ENCODE results near the gene NCOA6. TPM values are rescaled to one million over a fixed set of nuclear protein-coding genes. Genes with fewer than 3 reads are reported as not detected.

NCOA6 gene
- total and polyA plus RNA-seq, 2 donors from 2014 or later, result 28.1 to 30.8 TPM

DNA sequence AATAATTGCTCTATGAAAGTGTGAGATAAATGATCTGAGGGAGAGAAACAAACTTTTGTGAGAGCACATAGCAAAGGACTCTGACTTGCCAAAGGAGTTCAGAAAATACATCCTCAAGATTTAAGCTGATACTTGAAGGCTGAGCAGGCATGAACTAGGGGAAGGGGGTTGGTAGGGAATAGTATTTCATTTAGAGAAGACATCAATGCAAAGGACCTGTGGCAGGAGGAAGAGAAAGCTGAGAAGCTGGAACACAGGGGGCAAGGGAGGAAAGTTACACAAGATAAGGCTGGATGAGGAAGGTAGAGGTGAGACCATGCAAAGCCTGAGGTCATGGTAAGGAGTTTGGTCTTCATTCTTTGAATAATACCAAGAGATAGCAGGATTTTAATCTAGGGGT is 50.6 kb downstream of the NCOA6 start:
- no peak for FAIRE-seq
- H3K4me1 ChIP-seq (ENCODE audit: control insufficient read depth in 2 of 3, insufficient read depth in 2 of 3, low read depth in 1 of 3, low read length in 3 of 3), result peaks cover 0 to 9% (median 0%) of the 10 kb centered on the region in 3 donors

DNA sequence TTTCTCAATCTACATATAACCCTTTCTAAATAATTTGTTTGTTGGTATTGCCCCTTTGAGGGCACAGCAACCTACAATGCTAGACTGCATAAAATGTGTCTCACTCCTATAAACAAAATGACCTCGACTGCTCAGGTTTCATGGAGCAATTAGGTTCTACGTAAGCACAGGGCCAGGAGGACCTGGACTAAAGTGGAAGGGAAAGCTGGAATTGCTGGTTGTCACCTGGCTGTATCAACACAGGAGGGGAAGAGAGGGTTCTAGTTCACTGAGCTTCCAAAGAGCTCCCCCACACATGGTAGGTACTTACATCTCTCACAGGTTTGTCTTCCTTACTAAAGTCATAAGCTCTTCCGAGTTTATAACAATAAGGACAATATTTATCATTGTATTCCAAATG is 51.0 kb downstream of the NCOA6 start:
- Histone ChIP-seq H3K27ac (ENCODE audit: low read depth in 2 of 2, low read length in 2 of 2) (no peak overlapping the region), H3K36me3 (ENCODE audit: control insufficient read depth in 2 of 3, insufficient read depth in 3 of 3, low read length in 3 of 3) (peaks cover 2 to 23% (median 7%) of the 10 kb centered on the region in 3 donors), H3K4me3 (ENCODE audit: low read length in 3 of 3) (no peak overlapping the region), H3K4me1 (ENCODE audit: control insufficient read depth in 2 of 3, insufficient read depth in 2 of 3, low read depth in 1 of 3, low read length in 3 of 3) (peaks cover 0 to 5% (median 0%) of the 10 kb centered on the region in 3 donors), H3K9me3 (ENCODE audit: control insufficient read depth in 2 of 3, insufficient read depth in 1 of 3, low read length in 3 of 3) (no peaks in the 10 kb centered on the region), H3K9ac (ENCODE audit: low read length in 3 of 3) (no peak overlapping the region), H3K27me3 (ENCODE audit: control insufficient read depth, insufficient read depth, low read length) (no peaks in the 10 kb centered on the region)
- DNase-seq (peak in 3 of 5 donors; percentile 13 to 43 (median 35)), FAIRE-seq (no peak)
- TF ChIP-seq, protein P1, sequence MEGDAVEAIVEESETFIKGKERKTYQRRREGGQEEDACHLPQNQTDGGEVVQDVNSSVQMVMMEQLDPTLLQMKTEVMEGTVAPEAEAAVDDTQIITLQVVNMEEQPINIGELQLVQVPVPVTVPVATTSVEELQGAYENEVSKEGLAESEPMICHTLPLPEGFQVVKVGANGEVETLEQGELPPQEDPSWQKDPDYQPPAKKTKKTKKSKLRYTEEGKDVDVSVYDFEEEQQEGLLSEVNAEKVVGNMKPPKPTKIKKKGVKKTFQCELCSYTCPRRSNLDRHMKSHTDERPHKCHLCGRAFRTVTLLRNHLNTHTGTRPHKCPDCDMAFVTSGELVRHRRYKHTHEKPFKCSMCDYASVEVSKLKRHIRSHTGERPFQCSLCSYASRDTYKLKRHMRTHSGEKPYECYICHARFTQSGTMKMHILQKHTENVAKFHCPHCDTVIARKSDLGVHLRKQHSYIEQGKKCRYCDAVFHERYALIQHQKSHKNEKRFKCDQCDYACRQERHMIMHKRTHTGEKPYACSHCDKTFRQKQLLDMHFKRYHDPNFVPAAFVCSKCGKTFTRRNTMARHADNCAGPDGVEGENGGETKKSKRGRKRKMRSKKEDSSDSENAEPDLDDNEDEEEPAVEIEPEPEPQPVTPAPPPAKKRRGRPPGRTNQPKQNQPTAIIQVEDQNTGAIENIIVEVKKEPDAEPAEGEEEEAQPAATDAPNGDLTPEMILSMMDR (IDR thresholded peaks at IDR 0.05; ENCODE audit: borderline replicate concordance, extremely low read depth, insufficient read depth), result no peak
- intact Hi-C loops (cut with DNase I), result no loop called here

More for the DNA sequence above, 50.6 kb downstream of the NCOA6 start:
- no peak for DNase-seq
- Histone ChIP-seq H3K9ac (ENCODE audit: low read length in 3 of 3) (no peak overlapping the region), H3K27me3 (ENCODE audit: control insufficient read depth, insufficient read depth, low read length) (no peaks in the 10 kb centered on the region), H3K36me3 (ENCODE audit: control insufficient read depth in 2 of 3, insufficient read depth in 3 of 3, low read length in 3 of 3) (peaks cover 2 to 23% (median 7%) of the 10 kb centered on the region in 3 donors), H3K9me3 (ENCODE audit: control insufficient read depth in 2 of 3, insufficient read depth in 1 of 3, low read length in 3 of 3) (no peaks in the 10 kb centered on the region), H3K4me3 (ENCODE audit: low read length in 3 of 3) (no peak overlapping the region), H3K27ac (ENCODE audit: low read depth in 2 of 2, low read length in 2 of 2) (no peak overlapping the region)
- TF ChIP-seq, protein P1 (IDR thresholded peaks at IDR 0.05; ENCODE audit: borderline replicate concordance, extremely low read depth, insufficient read depth), result no peak
- intact Hi-C loops (cut with DNase I), result no loop called here

DNA sequence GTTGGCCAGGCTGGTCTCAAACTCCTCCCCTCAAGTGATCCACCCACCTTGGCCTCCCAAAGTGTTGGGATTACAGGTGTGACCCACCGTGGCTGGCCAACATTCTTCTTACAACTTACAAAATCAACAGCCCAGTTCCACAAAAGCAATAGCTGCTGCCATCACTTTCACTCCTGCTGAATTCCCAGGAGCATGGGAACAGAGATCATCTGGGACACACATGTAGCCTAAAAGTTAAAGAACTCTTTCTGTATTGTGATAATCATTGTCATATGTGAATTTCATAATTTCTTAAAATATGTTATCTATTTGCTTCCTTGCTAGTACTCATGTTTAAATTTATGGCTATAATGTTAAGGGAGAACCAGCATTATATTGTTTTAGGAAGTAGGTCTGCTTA is 51.7 kb downstream of the NCOA6 start:
- TF ChIP-seq, protein P1 (IDR thresholded peaks at IDR 0.05; ENCODE audit: borderline replicate concordance, extremely low read depth, insufficient read depth), result no peak
- Histone ChIP-seq H3K4me1 (ENCODE audit: control insufficient read depth in 2 of 3, insufficient read depth in 2 of 3, low read depth in 1 of 3, low read length in 3 of 3) (peaks cover 0 to 5% (median 0%) of the 10 kb centered on the region in 3 donors), H3K27ac (ENCODE audit: low read depth in 2 of 2, low read length in 2 of 2) (no peak overlapping the region), H3K4me3 (ENCODE audit: low read length in 3 of 3) (no peak overlapping the region), H3K9ac (ENCODE audit: low read length in 3 of 3) (no peak overlapping the region), H3K36me3 (ENCODE audit: control insufficient read depth in 2 of 3, insufficient read depth in 3 of 3, low read length in 3 of 3) (peaks cover 2 to 25% (median 10%) of the 10 kb centered on the region in 3 donors), H3K9me3 (ENCODE audit: control insufficient read depth in 2 of 3, insufficient read depth in 1 of 3, low read length in 3 of 3) (no peaks in the 10 kb centered on the region), H3K27me3 (ENCODE audit: control insufficient read depth, insufficient read depth, low read length) (no peaks in the 10 kb centered on the region)
- FAIRE-seq (no peak), DNase-seq (no peak)
- intact Hi-C loops (cut with DNase I), result no loop called here

DNA sequence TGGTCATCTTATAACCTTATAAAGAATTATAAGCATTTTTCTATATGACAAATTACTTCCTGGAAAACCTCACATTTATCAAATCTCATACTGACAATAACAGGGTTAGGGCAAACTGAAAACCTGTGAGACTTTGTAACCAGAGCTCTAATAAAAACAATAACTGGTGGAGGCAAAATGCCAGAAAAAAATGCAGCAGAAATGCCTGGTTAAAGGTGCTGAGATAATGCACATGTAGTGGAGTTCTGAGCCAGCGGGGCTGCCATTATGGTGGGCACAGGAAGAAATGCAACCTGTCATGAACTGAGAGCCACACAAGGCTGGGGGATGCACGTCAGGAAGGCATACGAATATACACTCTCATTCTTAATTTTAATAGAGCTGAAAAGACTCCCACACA is 53.0 kb downstream of the NCOA6 start:
- no peaks in the 10 kb centered on the region for H3K27me3 ChIP-seq (ENCODE audit: control insufficient read depth, insufficient read depth, low read length)
- H3K36me3 ChIP-seq (ENCODE audit: control insufficient read depth in 2 of 3, insufficient read depth in 3 of 3, low read length in 3 of 3), result peaks cover 7 to 36% (median 10%) of the 10 kb centered on the region in 3 donors
- H3K4me1 ChIP-seq (ENCODE audit: control insufficient read depth in 2 of 3, insufficient read depth in 2 of 3, low read depth in 1 of 3, low read length in 3 of 3), result peaks cover 0 to 5% (median 0%) of the 10 kb centered on the region in 3 donors
- no peak for FAIRE-seq
- no peak for DNase-seq
- no peak overlapping the region for H3K27ac ChIP-seq (ENCODE audit: low read depth in 2 of 2, low read length in 2 of 2)
- H3K9ac ChIP-seq (ENCODE audit: low read length in 3 of 3), result no peak overlapping the region
- TF ChIP-seq, protein P1 (IDR thresholded peaks at IDR 0.05; ENCODE audit: borderline replicate concordance, extremely low read depth, insufficient read depth), result no peak
- intact Hi-C loops (cut with DNase I), result no loop called here
- H3K9me3 ChIP-seq (ENCODE audit: control insufficient read depth in 2 of 3, insufficient read depth in 1 of 3, low read length in 3 of 3), result no peaks in the 10 kb centered on the region
- no peak overlapping the region for H3K4me3 ChIP-seq (ENCODE audit: low read length in 3 of 3)

Measured in kidney (tissue), 14 donors.